Hematopoietic multipotent progenitor cell treated with erythropoietin and hydrocortisone succinate and interleukin-3 and kit ligand, for 8 days (in vitro differentiated cells): ENCODE data around the gene OR6K2.

Experiments
- DNase-seq: peaks from one replicate; pipeline ENCODE4 v3.0.0-alpha.2; 2015

Gene OR6K2

DNA sequence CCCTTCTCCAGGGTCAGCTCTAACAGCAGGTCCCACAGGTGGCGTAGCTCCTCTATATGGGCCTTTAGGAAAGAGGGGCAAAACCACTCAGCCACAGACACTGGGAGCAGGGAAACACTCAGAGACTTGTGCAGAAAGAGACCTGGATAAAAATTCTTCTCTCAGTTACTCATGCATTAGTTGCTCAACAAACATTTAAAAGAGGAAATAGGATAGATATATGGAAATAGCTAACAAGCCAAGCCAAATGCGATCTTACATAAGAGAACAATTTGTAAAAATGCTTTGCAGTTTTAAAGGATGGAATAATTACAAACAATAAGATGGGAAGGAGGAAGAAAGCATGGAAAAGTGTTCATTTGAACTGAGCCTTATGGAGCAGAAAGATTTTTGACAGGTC, 18.8 kb downstream of the OR6K2 start:
- no peak for DNase-seq

DNA sequence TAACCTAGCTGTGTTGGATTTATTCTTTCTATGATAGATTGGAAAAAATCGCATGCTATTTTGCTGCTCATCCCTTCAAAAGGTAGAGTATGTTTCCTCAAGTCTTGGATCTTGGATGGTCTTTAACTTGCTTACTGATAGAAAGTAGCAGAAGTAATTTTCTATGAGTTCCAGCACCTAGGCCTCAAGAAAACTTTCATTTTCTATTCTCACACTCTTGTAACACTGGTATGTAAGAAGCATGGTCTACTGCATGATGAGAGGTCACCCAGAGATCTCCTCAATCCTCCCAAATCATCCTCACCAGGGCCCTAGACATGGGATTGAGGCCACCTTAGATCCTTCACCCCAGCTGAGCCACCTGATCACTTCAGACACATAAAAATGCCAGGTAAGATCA, 21.2 kb downstream of the OR6K2 start:
- no peak for DNase-seq

DNA sequence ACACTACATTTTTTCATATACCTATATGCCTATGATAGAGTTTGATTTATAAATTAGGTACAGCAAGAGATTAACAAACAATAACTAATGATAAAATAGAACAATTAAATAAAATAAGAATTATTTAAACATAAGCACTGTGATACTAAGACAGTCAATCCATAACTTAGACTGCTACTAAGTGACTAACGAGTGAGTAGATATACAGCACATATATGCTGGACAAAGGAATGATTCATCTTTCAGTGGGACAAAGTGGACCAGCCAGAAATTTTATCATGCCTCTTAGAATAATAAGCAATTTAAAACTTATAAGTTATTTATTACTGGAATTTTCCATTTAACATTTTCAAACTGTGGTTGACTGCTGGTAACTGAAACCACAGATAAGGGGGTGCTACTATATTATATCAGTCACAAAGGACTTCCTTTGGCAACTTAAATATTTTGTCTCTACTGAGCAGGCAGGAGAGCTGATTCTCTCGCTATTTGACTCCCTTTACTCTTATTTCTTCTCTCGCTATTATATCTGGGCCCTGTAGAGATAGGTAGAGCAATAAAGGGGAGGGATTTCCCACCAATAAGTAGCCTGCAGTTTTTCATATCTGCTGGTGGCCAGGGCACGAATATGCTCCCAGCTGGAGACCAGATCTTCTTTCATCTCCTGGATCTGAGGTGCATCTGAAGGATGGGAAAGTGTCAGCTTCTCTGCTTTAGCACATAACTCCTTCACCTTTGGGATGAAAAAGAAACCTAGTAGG, 24.7 kb downstream of the OR6K2 start:
- DNase-seq, result peak; percentile 77

DNA sequence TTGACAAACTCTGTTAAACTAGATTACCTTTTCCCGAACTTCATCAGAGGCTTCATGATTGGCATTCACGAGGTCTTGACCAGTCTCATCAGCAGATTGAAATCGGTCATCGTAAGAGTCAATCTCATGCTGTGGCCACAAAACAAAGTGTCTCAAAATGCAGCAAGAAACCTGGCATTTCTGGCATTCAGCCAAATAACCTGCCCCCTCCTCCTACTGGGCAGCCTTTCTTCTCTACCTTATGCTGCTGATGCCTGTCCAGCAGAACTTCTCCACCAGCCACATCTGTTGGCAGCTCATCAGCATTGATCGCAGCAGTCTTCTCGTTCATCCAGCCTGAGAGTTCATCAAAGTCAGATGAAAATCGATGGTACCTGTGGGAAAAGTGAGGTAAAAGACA, 26.1 kb downstream of the OR6K2 start:
- no peak for DNase-seq

DNA sequence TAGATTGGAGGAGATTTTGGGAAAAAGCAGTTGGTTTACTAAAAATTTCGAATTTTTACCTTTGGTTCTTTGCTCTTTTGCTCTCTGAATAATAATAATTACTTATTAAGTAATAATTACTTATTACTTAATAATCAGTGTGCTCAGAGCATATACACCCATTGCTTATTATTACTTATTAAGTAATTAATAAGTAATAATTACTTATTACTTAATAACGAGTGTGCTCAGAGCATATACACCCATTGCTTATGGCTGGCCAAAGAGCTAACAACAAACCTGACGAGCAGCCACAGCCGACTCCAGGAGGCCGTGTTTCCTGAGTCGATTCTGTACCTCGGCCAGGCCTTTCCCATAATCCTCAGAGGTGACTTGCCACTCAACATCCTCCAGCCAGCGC, 34.4 kb downstream of the OR6K2 start:
- no peak for DNase-seq

DNA sequence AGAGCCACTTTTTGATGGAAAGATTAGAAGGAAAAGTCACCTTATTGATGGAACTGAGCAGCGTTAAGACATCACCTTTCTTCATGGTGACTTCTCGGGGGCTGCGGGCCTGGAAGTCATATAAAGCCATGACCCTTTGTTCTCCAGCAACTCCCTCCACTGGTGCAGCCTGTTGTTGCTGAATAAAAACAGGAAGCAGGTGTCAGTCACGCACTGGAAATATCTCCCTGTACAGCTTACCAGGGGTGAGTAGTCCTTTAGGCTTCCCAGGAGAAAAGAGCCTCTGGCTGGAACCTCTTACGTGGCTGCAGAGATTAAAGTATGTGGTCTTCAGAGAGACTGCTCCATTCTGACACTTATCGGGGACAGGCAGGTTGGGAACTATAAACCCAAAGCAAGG, 45.9 kb downstream of the OR6K2 start:
- DNase-seq, result peak; percentile 40

DNA sequence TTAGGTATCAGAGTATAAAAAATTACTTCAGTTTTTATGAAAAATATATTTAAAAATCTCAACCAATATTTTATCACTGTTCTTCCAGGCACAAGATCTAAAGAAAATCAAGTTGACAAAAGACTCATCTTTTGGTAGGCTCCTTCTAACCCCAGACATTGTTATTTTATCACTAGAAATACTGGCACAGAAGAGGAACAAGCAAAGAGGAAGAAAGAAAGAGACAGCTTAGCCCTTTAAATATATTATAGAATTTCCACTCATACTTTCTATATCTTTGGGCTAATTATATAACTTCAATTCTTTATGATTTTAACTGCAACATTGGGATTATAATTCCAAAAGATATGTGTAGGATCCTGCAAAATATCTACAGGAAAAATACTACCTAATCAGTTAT, 46.4 kb downstream of the OR6K2 start:
- no peak for DNase-seq

DNA sequence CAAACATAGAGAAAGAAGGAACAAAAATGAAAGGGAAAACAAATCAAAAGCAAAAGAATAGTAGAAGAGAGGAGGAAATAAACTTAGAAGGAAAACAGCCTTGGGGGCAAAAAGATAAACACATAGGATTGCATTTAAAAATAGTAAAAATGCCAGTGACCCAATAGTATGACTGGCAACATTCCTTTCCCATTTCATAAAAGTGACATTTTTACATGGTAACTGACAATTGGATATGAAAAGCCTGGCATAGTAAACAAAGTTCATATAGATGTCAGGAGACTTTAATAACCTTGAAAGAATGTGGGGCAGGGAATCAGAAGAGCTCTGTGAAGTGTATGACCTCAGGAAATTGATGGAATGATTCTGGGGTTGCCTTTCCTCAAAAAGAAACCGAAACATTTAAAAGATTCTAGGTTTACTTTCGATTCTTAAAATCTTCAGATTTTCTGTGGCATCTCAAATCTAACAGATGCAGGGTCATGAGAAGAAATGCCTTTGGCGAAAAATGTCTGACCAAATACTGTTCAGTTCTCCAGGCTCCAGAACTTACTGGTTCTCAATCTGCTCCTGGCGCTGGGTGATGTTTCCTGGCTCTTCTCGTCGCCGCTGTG, 47.6 kb downstream of the OR6K2 start:
- no peak for DNase-seq
